Astrocyte (in vitro differentiated cells and primary cell): Measurements from ENCODE around the gene RAB8A. TPM values are rescaled to one million over a fixed set of nuclear protein-coding genes. Genes with fewer than 3 reads are reported as not detected.

Experiments used
- DNase-seq: peaks from one replicate; pipeline ENCODE4 v3.0.0-alpha.2; 2010; ENCODE audit warnings: low read depth
- FAIRE-seq: peaks from 2 replicates; lab custom pipeline; 2011; peaks lifted over from hg19 to GRCh38; lab: Jason Lieb, UNC
- H2AFZ ChIP-seq: 2 replicates; pipeline ENCODE4 v1.6.0; 2012; ENCODE audit warnings: low read depth, low read length, inconsistent platforms
- H3K27ac ChIP-seq: 2 replicates; pipeline ENCODE4 v1.5.1; 2011; ENCODE audit warnings: low read depth, low read length, inconsistent platforms
- H3K27me3 ChIP-seq: 2 replicates; pipeline ENCODE4 v1.6.0; 2011; ENCODE audit warnings: low read length, inconsistent platforms; ENCODE audit not compliant: insufficient read depth
- H3K36me3 ChIP-seq: 2 replicates; pipeline ENCODE4 v1.5.1; 2011; ENCODE audit warnings: low read length, inconsistent platforms; ENCODE audit not compliant: insufficient read depth
- H3K4me1 ChIP-seq: 2 replicates; pipeline ENCODE4 v1.5.1; 2011; ENCODE audit warnings: low read length, inconsistent platforms; ENCODE audit not compliant: insufficient read depth
- H3K4me2 ChIP-seq: 2 replicates; pipeline ENCODE4 v1.6.0; 2012; ENCODE audit warnings: low read length, inconsistent platforms
- H3K4me3 ChIP-seq: 2 replicates; pipeline ENCODE4 v1.5.1; 2011; ENCODE audit warnings: low read depth, mild to moderate bottlenecking, low read length, inconsistent platforms; ENCODE audit not compliant: insufficient read depth
- H3K79me2 ChIP-seq: 2 replicates; pipeline ENCODE4 v1.6.0; 2012; ENCODE audit warnings: mild to moderate bottlenecking, low read length, inconsistent platforms; ENCODE audit not compliant: insufficient read depth
- H3K9ac ChIP-seq: 2 replicates; pipeline ENCODE4 v1.6.0; 2012; ENCODE audit warnings: mild to moderate bottlenecking, low read length, inconsistent platforms
- H3K9me3 ChIP-seq: 2 replicates; pipeline ENCODE4 v1.5.1; 2012; ENCODE audit warnings: low read depth, mild to moderate bottlenecking, low read length, inconsistent platforms; ENCODE audit not compliant: insufficient read depth
- H4K20me1 ChIP-seq: 2 replicates; pipeline ENCODE4 v1.6.0; 2012; ENCODE audit warnings: low read length, inconsistent platforms; ENCODE audit not compliant: insufficient read depth
- H3K27ac Mint-ChIP-seq: one replicate; pipeline ENCODE4 v1.8.0; 2021; ENCODE audit warnings: mild to moderate bottlenecking, mixed read lengths; ENCODE audit not compliant: unreplicated experiment
- H3K27me3 Mint-ChIP-seq: one replicate; pipeline ENCODE4 v1.8.0; 2021; ENCODE audit warnings: low read depth, mixed read lengths; ENCODE audit not compliant: unreplicated experiment
- H3K36me3 Mint-ChIP-seq: one replicate; pipeline ENCODE4 v1.8.0; 2021; ENCODE audit warnings: low read depth, mixed read lengths; ENCODE audit not compliant: unreplicated experiment
- H3K4me1 Mint-ChIP-seq: one replicate; pipeline ENCODE4 v1.8.0; 2021; ENCODE audit warnings: low read depth, mixed read lengths; ENCODE audit not compliant: unreplicated experiment
- H3K4me3 Mint-ChIP-seq: one replicate; pipeline ENCODE4 v1.8.0; 2021; ENCODE audit warnings: mild to moderate bottlenecking, moderate library complexity, mixed read lengths; ENCODE audit not compliant: unreplicated experiment
- H3K9me3 Mint-ChIP-seq: one replicate; pipeline ENCODE4 v1.8.0; 2021; ENCODE audit warnings: mild to moderate bottlenecking, mixed read lengths; ENCODE audit not compliant: unreplicated experiment
- CTCF ChIP-seq: IDR thresholded peaks from 2 replicates; pipeline ENCODE4 v1.5.1; 2011; ENCODE audit warnings: low read depth, mild to moderate bottlenecking, inconsistent platforms, low read length, moderate library complexity; ENCODE audit not compliant: insufficient read depth
- EZH2 ChIP-seq: IDR thresholded peaks from 2 replicates; pipeline ENCODE4 v1.6.1; 2012; ENCODE audit warnings: mild to moderate bottlenecking, low read length, inconsistent platforms; ENCODE audit not compliant: insufficient read depth
- total RNA-seq: library from RNA; stranded (reverse); gene quantifications from 2 replicates; pipeline ENCODE4 v1.2.1, GENCODE V29; 2021

Gene RAB8A
- total RNA-seq, 1 donor from 2014 or later = 80.5 TPM

- Mint-ChIP-seq H3K36me3 (no peaks in the 10 kb centered on the region), H3K9me3 (no peaks in the 10 kb centered on the region), H3K27ac (no peak overlapping the region), H3K4me3 (no peak overlapping the region), H3K27me3 (no peaks in the 10 kb centered on the region), H3K4me1 (peaks cover 9% of the 10 kb centered on the region)
- peaks cover 54% of the 10 kb centered on the region for H3K4me1 ChIP-seq
- H3K27me3 ChIP-seq = no peaks in the 10 kb centered on the region
- H2AFZ ChIP-seq = peak overlapping the region; percentile 57
- H3K4me3 ChIP-seq = peak overlapping the region; percentile 63
- H3K27ac ChIP-seq = peak overlapping the region; percentile 0
- FAIRE-seq (no peak), DNase-seq (no peak)
- peaks cover 27% of the 10 kb centered on the region for H4K20me1 ChIP-seq
- no peaks in the 10 kb centered on the region for H3K9me3 ChIP-seq
- TF ChIP-seq CTCF (no peak), EZH2 (no peak)
- peak overlapping the region; percentile 53 for H3K9ac ChIP-seq
- H3K79me2 ChIP-seq = peaks cover 63% of the 10 kb centered on the region
- H3K36me3 ChIP-seq = no peaks in the 10 kb centered on the region
- H3K4me2 ChIP-seq = peak overlapping the region; percentile 85
Observed at GRCh38 chr19:16070366-16070990, 41.2 kb upstream of the RAB8A start.

GRCh38 chr19:16071072-16071691, 40.5 kb upstream of the RAB8A start:
- Histone ChIP-seq H4K20me1 (peaks cover 27% of the 10 kb centered on the region), H3K4me2 (peak overlapping the region; percentile 85), H3K27me3 (no peaks in the 10 kb centered on the region), H3K9ac (no peak overlapping the region), H3K4me3 (no peak overlapping the region), H3K4me1 (peaks cover 51% of the 10 kb centered on the region), H2AFZ (no peak overlapping the region), H3K9me3 (no peaks in the 10 kb centered on the region), H3K79me2 (peaks cover 67% of the 10 kb centered on the region), H3K36me3 (no peaks in the 10 kb centered on the region), H3K27ac (no peak overlapping the region)
- DNase-seq (no peak), FAIRE-seq (no peak)
- Mint-ChIP-seq H3K4me1 (peaks cover 9% of the 10 kb centered on the region), H3K27ac (no peak overlapping the region), H3K4me3 (no peak overlapping the region), H3K9me3 (no peaks in the 10 kb centered on the region), H3K27me3 (no peaks in the 10 kb centered on the region), H3K36me3 (no peaks in the 10 kb centered on the region)
- TF ChIP-seq CTCF (no peak), EZH2 (no peak)

GRCh38 chr19:16073481-16073880, 38.2 kb upstream of the RAB8A start:
- H3K4me1 Mint-ChIP-seq = peaks cover 13% of the 10 kb centered on the region
- H3K4me1 ChIP-seq = peaks cover 36% of the 10 kb centered on the region
- H4K20me1 ChIP-seq = peaks cover 22% of the 10 kb centered on the region
- H2AFZ ChIP-seq = no peak overlapping the region
- FAIRE-seq = no peak
- H3K36me3 ChIP-seq = no peaks in the 10 kb centered on the region
- no peak overlapping the region for H3K4me3 ChIP-seq
- no peak for DNase-seq
- no peak overlapping the region for H3K4me2 ChIP-seq
- no peaks in the 10 kb centered on the region for H3K27me3 Mint-ChIP-seq
- H3K27ac Mint-ChIP-seq = no peak overlapping the region
- H3K27ac ChIP-seq = no peak overlapping the region
- H3K4me3 Mint-ChIP-seq = no peak overlapping the region
- H3K9me3 ChIP-seq = no peaks in the 10 kb centered on the region
- H3K9ac ChIP-seq = no peak overlapping the region
- H3K36me3 Mint-ChIP-seq = peaks cover 5% of the 10 kb centered on the region
- no peak for TF ChIP-seq CTCF
- no peak for TF ChIP-seq EZH2
- peaks cover 72% of the 10 kb centered on the region for H3K79me2 ChIP-seq
- no peaks in the 10 kb centered on the region for H3K27me3 ChIP-seq
- H3K9me3 Mint-ChIP-seq = no peaks in the 10 kb centered on the region
